H1 (cell line): ENCODE data around the gene ACP6. TPM values are rescaled to one million over a fixed set of nuclear protein-coding genes. Genes with fewer than 3 reads are reported as not detected.

ENCODE experiments used
- CTCF ChIA-PET: fragments of 300-600 bp; sonication (Branson Sonifier 250); formaldehyde crosslinking; loops from one replicate; lab custom pipeline; 2021; ENCODE audit not compliant: partially characterized antibody; lab: Charles Lee
- POLR2A ChIA-PET: fragments of 300-600 bp; sonication (Branson Sonifier 250); formaldehyde crosslinking; loops from one replicate; lab custom pipeline; 2021; ENCODE audit warnings: inconsistent platforms; ENCODE audit not compliant: partially characterized antibody; lab: Charles Lee
- DNase-seq, 2 experiments: peaks; one replicate each; pipeline versions ENCODE4 v3.0.0 to v3.0.0-alpha.2; 2010 to 2022; ENCODE audit warnings: low spot score in 2 of 2, low read depth in 1 of 2, mixed read lengths in 1 of 2
- FAIRE-seq: peaks from 2 replicates; lab custom pipeline; 2011; peaks lifted over from hg19 to GRCh38; lab: Jason Lieb, UNC
- H2AFZ ChIP-seq: 2 replicates; pipeline ENCODE4 v1.8.1; 2012; ENCODE audit warnings: low read length, inconsistent platforms
- H2AK5ac ChIP-seq: 2 replicates; pipeline ENCODE4 v1.6.1; 2013; ENCODE audit warnings: low read depth, low read length
- H2BK120ac ChIP-seq: replicated peaks from 2 replicates; pipeline ENCODE3; 2013; ENCODE audit warnings: low read depth, low read length, inconsistent platforms
- H2BK12ac ChIP-seq: 2 replicates; pipeline ENCODE4 v1.6.1; 2013; ENCODE audit warnings: low read depth, low read length
- H2BK15ac ChIP-seq: 2 replicates; pipeline ENCODE4 v1.6.1; 2013; ENCODE audit warnings: low read length
- H2BK20ac ChIP-seq: 2 replicates; pipeline ENCODE4 v1.6.1; 2013; ENCODE audit warnings: low read length
- H2BK5ac ChIP-seq: 2 replicates; pipeline ENCODE4 v1.6.1; 2013; ENCODE audit warnings: low read depth, low read length
- H3K14ac ChIP-seq: 2 replicates; pipeline ENCODE4 v1.6.1; 2013; ENCODE audit warnings: inconsistent platforms; ENCODE audit not compliant: insufficient read length
- H3K18ac ChIP-seq: 2 replicates; pipeline ENCODE4 v1.6.1; 2013; ENCODE audit warnings: low read length; ENCODE audit errors: extremely low read depth
- H3K23ac ChIP-seq: 2 replicates; pipeline ENCODE4 v1.6.1; 2013; ENCODE audit warnings: inconsistent platforms; ENCODE audit not compliant: insufficient read length
- H3K23me2 ChIP-seq: 2 replicates; pipeline ENCODE4 v1.6.1; 2013; ENCODE audit warnings: low read depth, low read length
- H3K27ac ChIP-seq: 2 replicates; pipeline ENCODE4 v1.6.1; 2011; ENCODE audit warnings: low read depth, low read length, inconsistent platforms
- H3K27me3 ChIP-seq, 4 experiments: replicated peaks in 1 of 4; 1 replicate in 1 of 4; 2 replicates in 3 of 4; pipeline versions ENCODE4 v1.6.1 to v1.8.1; 2011 to 2013; ENCODE audit warnings: low read length in 3 of 4, mild to moderate bottlenecking in 3 of 4, inconsistent platforms in 2 of 4, mixed read lengths in 2 of 4, moderate library complexity in 1 of 4; ENCODE audit not compliant: control insufficient read depth in 3 of 4, insufficient read depth in 3 of 4; ENCODE audit errors: extremely low read depth in 1 of 4
- H3K36me3 ChIP-seq, 4 experiments: 2 replicates each; pipeline versions ENCODE4 v1.6.1 to v1.8.1; 2011 to 2013; ENCODE audit warnings: mild to moderate bottlenecking in 4 of 4, low read length in 3 of 4, moderate library complexity in 2 of 4, control low read depth in 1 of 4, inconsistent platforms in 1 of 4; ENCODE audit not compliant: insufficient read depth in 4 of 4, control insufficient read depth in 2 of 4
- H3K4ac ChIP-seq: replicated peaks from 2 replicates; pipeline ENCODE3; 2013; ENCODE audit warnings: low read length, low read depth, mixed read lengths, inconsistent platforms; ENCODE audit not compliant: insufficient read length
- H3K4me1 ChIP-seq, 4 experiments: replicated peaks in 1 of 4; 1 replicate in 1 of 4; 2 replicates in 3 of 4; pipeline versions ENCODE4 v1.6.1 to v1.8.1; 2011 to 2013; ENCODE audit warnings: low read length in 3 of 4, inconsistent platforms in 2 of 4, mixed read lengths in 1 of 4; ENCODE audit not compliant: insufficient read depth in 4 of 4, control insufficient read depth in 3 of 4
- H3K4me2 ChIP-seq, 2 experiments: 2 replicates each; pipeline versions ENCODE4 v1.6.1 to v1.8.1; 2011 to 2013; ENCODE audit warnings: low read depth in 2 of 2, low read length in 2 of 2, control low read depth in 1 of 2, inconsistent platforms in 1 of 2, mild to moderate bottlenecking in 1 of 2; ENCODE audit not compliant: insufficient read depth in 1 of 2
- H3K4me3 ChIP-seq, 4 experiments: fragments of 200-600, 300-600 bp in 1 of 4; sonication (generic), shearing (Covaris generic), sonication (Bioruptor Twin) in 1 of 4; 2 replicates each; pipeline versions ENCODE4 v1.5.1 to v1.8.1; 2011 to 2016; ENCODE audit warnings: low read length in 4 of 4, low read depth in 3 of 4, control low read depth in 2 of 4, inconsistent platforms in 2 of 4, mild to moderate bottlenecking in 2 of 4, mixed read lengths in 1 of 4, moderate library complexity in 1 of 4; ENCODE audit not compliant: insufficient read depth in 2 of 4; ENCODE audit errors: extremely low read depth in 1 of 4
- H3K56ac ChIP-seq: replicated peaks from 2 replicates; pipeline ENCODE3; 2013; ENCODE audit warnings: low read depth, mild to moderate bottlenecking, mixed read lengths, low read length, inconsistent platforms; ENCODE audit not compliant: insufficient read length
- H3K79me1 ChIP-seq: 2 replicates; pipeline ENCODE4 v1.6.1; 2013; ENCODE audit warnings: low read depth, low read length, control low read depth
- H3K79me2 ChIP-seq, 2 experiments: 2 replicates each; pipeline versions ENCODE4 v1.6.1 to v1.8.1; 2012 to 2013; ENCODE audit warnings: low read length in 2 of 2, mild to moderate bottlenecking in 2 of 2, inconsistent platforms in 1 of 2; ENCODE audit not compliant: insufficient read depth in 2 of 2, control insufficient read depth in 1 of 2
- H3K9ac ChIP-seq, 4 experiments: replicated peaks in 1 of 4; 1 replicate in 1 of 4; 2 replicates in 3 of 4; pipeline versions ENCODE4 v1.6.1 to v1.8.1; 2011 to 2013; ENCODE audit warnings: low read depth in 3 of 4, low read length in 3 of 4, control low read depth in 2 of 4, mild to moderate bottlenecking in 2 of 4, moderate library complexity in 2 of 4, inconsistent platforms in 1 of 4; ENCODE audit errors: extremely low read depth in 1 of 4
- H3K9me3 ChIP-seq, 2 experiments: 2 replicates each; pipeline versions ENCODE4 v1.6.1 to v1.8.1; 2012 to 2013; ENCODE audit warnings: mild to moderate bottlenecking in 2 of 2, moderate library complexity in 2 of 2, control low read depth in 1 of 2, inconsistent platforms in 1 of 2, low read depth in 1 of 2, low read length in 1 of 2, mixed read lengths in 1 of 2; ENCODE audit not compliant: insufficient read depth in 2 of 2
- H4K20me1 ChIP-seq, 2 experiments: replicated peaks in 1 of 2; 2 replicates each; pipeline versions ENCODE3 to v1.8.1; 2011 to 2013; ENCODE audit warnings: inconsistent platforms in 2 of 2, low read length in 2 of 2, mild to moderate bottlenecking in 1 of 2; ENCODE audit not compliant: insufficient read depth in 2 of 2, control insufficient read depth in 1 of 2
- H4K5ac ChIP-seq: 2 replicates; pipeline ENCODE4 v1.6.1; 2013; ENCODE audit warnings: low read length, low read depth, mixed read lengths, inconsistent platforms; ENCODE audit not compliant: insufficient read length
- H4K8ac ChIP-seq: 2 replicates; pipeline ENCODE4 v1.8.0; 2013; ENCODE audit warnings: mild to moderate bottlenecking, moderate library complexity, low read length, inconsistent platforms; ENCODE audit not compliant: insufficient read depth; ENCODE audit errors: extremely low read depth
- H4K91ac ChIP-seq: replicated peaks from 2 replicates; pipeline ENCODE3; 2013; ENCODE audit warnings: low read length, mixed read lengths, inconsistent platforms; ENCODE audit not compliant: insufficient read length
- BACH1 ChIP-seq: IDR thresholded peaks from 2 replicates; pipeline ENCODE4 v1.6.1; 2012; ENCODE audit warnings: low read length, improper control_type of control experiment
- BRCA1 ChIP-seq: IDR thresholded peaks from 2 replicates; pipeline ENCODE4 v1.6.1; 2012; ENCODE audit warnings: low read depth, low read length, improper control_type of control experiment
- CBX5 ChIP-seq: fragments of 300-800, 300-1000 bp; sonication (generic); IDR thresholded peaks from 2 replicates; pipeline ENCODE4 v1.7.1; 2016; ENCODE audit warnings: antibody characterized with exemption, low read length, low read depth
- EGR1 ChIP-seq: IDR thresholded peaks from 2 replicates; pipeline ENCODE4 v1.6.1; 2011; ENCODE audit warnings: low read depth, low read length, borderline replicate concordance
- GABPA ChIP-seq: IDR thresholded peaks from 2 replicates; pipeline ENCODE4 v1.6.1; 2011; ENCODE audit warnings: mild to moderate bottlenecking, low read length, moderate library complexity, borderline replicate concordance; ENCODE audit not compliant: insufficient read depth
- SAP30 ChIP-seq: fragments of 300-600 bp; sonication (generic); IDR thresholded peaks from 2 replicates; pipeline ENCODE4 v1.7.1; 2012; ENCODE audit warnings: low read length, moderate library complexity, mild to moderate bottlenecking, inconsistent platforms; ENCODE audit not compliant: insufficient read depth, insufficient replicate concordance
- SP1 ChIP-seq: IDR thresholded peaks from 2 replicates; pipeline ENCODE4 v1.6.1; 2011; ENCODE audit warnings: low read depth, low read length
- SP4 ChIP-seq: IDR thresholded peaks from 2 replicates; pipeline ENCODE4 v1.6.1; 2012; ENCODE audit warnings: low read length, inconsistent platforms
- TAF7 ChIP-seq: optimal IDR thresholded peaks from 2 replicates; pipeline ENCODE3; 2011; ENCODE audit warnings: low read depth, mild to moderate bottlenecking, inconsistent platforms, low read length, moderate library complexity, borderline replicate concordance
- YY1 ChIP-seq: IDR thresholded peaks from 2 replicates; pipeline ENCODE4 v1.6.1; 2011; ENCODE audit warnings: low read depth, mild to moderate bottlenecking, low read length
- ZNF274 ChIP-seq: IDR thresholded peaks from 2 replicates; pipeline ENCODE4 v1.7.0; 2012; ENCODE audit warnings: low read length, borderline replicate concordance; ENCODE audit errors: extremely low read depth
- WGBS, 2 experiments: shearing (Covaris generic) in 1 of 2; methylation state at CpG; one replicate each; pipeline versions ENCODE4 v1.1.6 to v1.1.7; 2013 to 2015; ENCODE audit warnings: low lambda C conversion rate in 2 of 2, mixed read lengths in 2 of 2, inconsistent platforms in 1 of 2, low coverage in 1 of 2, missing lambda C conversion rate in 1 of 2; ENCODE audit not compliant: insufficient replicate concordance in 2 of 2, insufficient coverage in 1 of 2, insufficient read length in 1 of 2; ENCODE audit errors: extremely low coverage in 1 of 2, missing lambda C conversion rate in 1 of 2; 5-methylcytosine and 5-hydroxymethylcytosine counted together
- polyA plus RNA-seq, 7 experiments: library from polyadenylated mRNA; depleted of rRNA in 3 of 7; stranded (reverse) in 5 of 7; unstranded in 2 of 7; fragments of >200 nt in 5 of 7; fragments of 200-250 nt in 2 of 7; gene quantifications; 1 replicate in 5 of 7; 2 replicates in 1 of 7; 4 replicates in 1 of 7; pipeline versions ENCODE4 v1.2.1 to v1.2.3, GENCODE V29; 2011 to 2013; ENCODE audit warnings: missing spikeins in 2 of 7, mixed read lengths in 2 of 7
- total RNA-seq: library from RNA; stranded (reverse); fragmentation: NEBNext Ultra II Directional; extraction: Animal tissue kit (Norgen Biotek cat#: 25700); gene quantifications from 2 replicates; pipeline ENCODE4 v1.2.1, GENCODE V29; 2021
- TF ChIP-seq, protein P1 (sequence below): IDR thresholded peaks from 2 replicates; pipeline ENCODE4 v1.6.1; 2012; ENCODE audit warnings: inconsistent platforms

Gene ACP6
- total and polyA plus RNA-seq, 2 of the 8 experiments (the other 6 are each of a cell fraction or from before 2014, with no cell fraction given), result 11.4 to 17.7 TPM

- Histone ChIP-seq H3K23ac (no peak overlapping the region), H3K4me3 (no peak overlapping the region), H3K9ac (no peak overlapping the region), H3K23me2 (no peaks in the 10 kb centered on the region), H2BK12ac (no peak overlapping the region), H3K27ac (no peak overlapping the region), H3K79me1 (peaks cover 2% of the 10 kb centered on the region; the same call in 1 of the 2 replicates), H4K8ac (no peak overlapping the region), H4K20me1 (no peaks in the 10 kb centered on the region), H4K91ac (no peak overlapping the region), H3K14ac (no peak overlapping the region), H2BK5ac (no peak overlapping the region), H3K4ac (no peak overlapping the region), H3K36me3 (no peaks in the 10 kb centered on the region), H2AK5ac (no peak overlapping the region), H3K18ac (no peak overlapping the region), H3K4me1 (no peaks in the 10 kb centered on the region; a peak in 1 of 7 replicates), H3K27me3 (no peaks in the 10 kb centered on the region), H3K56ac (no peak overlapping the region), H3K4me2 (peak overlapping the region in 1 of 2 experiments; percentile 45; a peak in 2 of 4 replicates), H3K79me2 (no peaks in the 10 kb centered on the region), H2AFZ (no peak overlapping the region), H2BK15ac (no peak overlapping the region), H2BK120ac (no peak overlapping the region), H4K5ac (no peak overlapping the region), H3K9me3 (no peaks in the 10 kb centered on the region), H2BK20ac (no peak overlapping the region)
- 28% methylated on average over 6 of the region's 9 CpGs; no CpG with 5 or more reads in 1 of the 2 experiments for WGBS, 2 experiments
- DNase-seq (peak; percentile 77 to 91), FAIRE-seq (peak; percentile 52)
- CTCF ChIA-PET, result interaction anchor here (0.6 to 7.4 kb wide), 46 partner anchors 8 to 300 kb away, joined by 3 to 48 read pairs (median 5); partner anchors contain the start of gene ACP6
- POLR2A ChIA-PET, result interaction anchor here (1.4 kb wide), 1 partner anchor 29 kb away, joined by 3 read pairs; no protein-coding TSS in a partner anchor
- TF ChIP-seq TAF7 (no peak), SP4 (no peak), SAP30 (no peak), YY1 (no peak; the same call in 1 of the 2 replicates), CBX5 (no peak), ZNF274 (no peak), GABPA (peak; percentile 20; the same call in 1 of the 2 replicates), BRCA1 (no peak), SP1 (0 out of 2 replicates have a peak, but pooled peaks have one; percentile 41), BACH1 (0 out of 2 replicates have a peak, but pooled peaks have one; percentile 41), EGR1 (0 out of 2 replicates have a peak, but pooled peaks have one; percentile 14)
- TF ChIP-seq, protein P1, sequence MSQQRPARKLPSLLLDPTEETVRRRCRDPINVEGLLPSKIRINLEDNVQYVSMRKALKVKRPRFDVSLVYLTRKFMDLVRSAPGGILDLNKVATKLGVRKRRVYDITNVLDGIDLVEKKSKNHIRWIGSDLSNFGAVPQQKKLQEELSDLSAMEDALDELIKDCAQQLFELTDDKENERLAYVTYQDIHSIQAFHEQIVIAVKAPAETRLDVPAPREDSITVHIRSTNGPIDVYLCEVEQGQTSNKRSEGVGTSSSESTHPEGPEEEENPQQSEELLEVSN, result no peak
Observed at GRCh38 chr1:147640553-147641165, 29.7 kb downstream of the ACP6 start.
